ENCODE data around the gene AHCYL1. TPM values are rescaled to one million over a fixed set of nuclear protein-coding genes. Genes with fewer than 3 reads are reported as not detected.

AHCYL1 gene
- total RNA-seq, 1 experiment from 2014 or later: 64.3 TPM

DNA sequence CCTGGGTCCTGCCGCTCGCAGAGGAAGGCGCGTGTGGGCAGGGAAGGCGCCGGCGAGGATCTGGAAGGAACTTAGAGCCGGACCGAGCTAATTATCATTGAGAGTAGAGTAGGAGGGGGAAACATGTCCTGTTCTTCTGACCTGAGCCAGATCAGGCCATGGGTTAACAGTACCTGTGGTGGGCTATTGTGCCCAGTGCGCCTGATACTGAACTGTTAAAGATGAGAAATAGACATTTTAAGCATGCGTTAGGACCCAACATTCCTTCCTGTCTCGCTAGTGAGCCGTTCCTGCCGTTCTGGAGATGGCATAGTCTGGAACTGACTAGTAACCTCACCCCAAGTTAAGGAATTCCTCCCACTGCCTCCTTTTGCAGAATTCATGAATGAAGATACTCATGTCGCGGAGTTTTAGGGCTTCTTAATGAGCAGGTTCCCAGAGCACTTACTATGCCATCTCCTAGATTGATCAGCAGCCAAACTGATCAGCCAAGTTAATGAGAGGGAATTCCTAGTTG, 50.7 kb downstream of the AHCYL1 start:
- peak; percentile 37 for DNase-seq (ENCODE audit: low read depth)

DNA sequence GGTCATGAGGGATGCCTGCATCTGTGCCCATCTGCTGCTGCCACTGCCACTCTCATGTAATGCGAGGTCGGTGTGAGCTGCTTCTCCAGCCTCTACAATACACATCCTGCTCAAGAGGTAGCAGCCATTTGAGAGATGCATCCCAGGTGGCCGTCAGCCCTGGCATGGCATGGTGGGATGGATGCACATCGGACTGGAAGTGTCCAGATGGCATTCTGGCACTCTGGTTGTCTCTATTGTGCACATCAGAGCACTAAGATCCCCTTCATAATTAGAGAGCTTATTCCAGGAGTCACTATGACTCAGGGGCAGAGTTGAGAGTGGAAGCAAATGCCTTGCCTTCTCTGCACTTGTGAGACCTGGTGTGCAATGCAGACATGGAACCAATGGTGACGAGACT, 53.7 kb downstream of the AHCYL1 start:
- DNase-seq (ENCODE audit: low read depth): no peak

DNA sequence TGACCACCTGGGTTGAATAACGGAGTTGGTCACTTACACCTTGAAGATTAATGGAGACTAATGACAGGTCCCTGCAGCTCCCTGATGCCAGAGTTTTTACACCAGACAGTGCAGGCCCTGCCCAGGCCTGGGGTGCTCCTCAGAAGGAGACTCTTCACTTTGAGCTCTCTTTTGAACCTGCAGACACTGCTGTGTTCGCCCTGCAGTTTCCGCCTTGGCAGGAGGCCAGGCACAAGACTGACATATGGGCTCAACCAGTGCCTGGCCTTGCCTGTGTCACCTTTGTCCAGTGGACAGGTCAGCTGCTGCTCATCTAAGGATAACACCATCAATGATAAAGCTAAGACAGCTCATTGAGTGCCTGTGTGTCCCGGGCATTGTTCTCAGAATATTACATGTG, 55.1 kb downstream of the AHCYL1 start:
- DNase-seq (ENCODE audit: low read depth): no peak

DNA sequence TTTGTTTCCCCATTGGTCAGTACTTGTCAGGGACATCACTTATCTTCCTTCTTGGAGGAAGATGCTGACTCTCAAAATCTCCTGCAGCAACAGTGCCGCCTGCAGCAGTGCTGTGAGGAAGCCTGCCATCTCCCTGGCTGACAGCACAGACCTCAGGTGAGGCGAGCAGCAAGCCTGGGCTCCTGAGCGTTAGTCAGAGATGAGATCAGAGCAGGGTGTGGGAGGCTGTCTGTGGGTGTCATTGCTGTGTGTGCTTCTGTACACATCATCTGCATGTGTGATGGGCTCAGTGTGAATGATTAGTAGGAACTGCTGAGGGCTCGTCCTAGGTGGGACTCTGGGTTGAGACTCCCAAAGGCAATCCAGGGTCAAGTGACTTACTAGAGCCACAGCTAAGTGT, 56.0 kb downstream of the AHCYL1 start:
- no peak for DNase-seq (ENCODE audit: low read depth)

DNA sequence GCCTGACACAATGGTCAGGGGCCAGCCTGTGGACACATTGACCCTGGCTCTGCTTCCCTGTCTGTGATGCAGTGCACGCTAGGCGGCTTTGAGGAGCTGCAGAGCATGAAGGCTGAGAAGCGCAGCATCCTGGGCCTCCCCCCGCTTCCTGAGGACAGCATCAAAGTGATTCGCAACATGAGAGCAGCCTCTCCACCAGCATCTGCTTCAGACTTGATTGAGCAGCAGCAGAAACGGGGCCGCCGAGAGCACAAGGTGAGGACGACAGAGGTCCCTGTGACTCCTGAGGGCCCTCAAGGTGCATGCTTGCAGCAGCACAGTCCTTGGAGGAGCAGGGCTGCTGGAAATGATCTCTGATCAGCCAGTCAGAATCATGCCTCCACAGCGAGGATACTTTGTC, 58.5 kb downstream of the AHCYL1 start:
- no peak for DNase-seq (ENCODE audit: low read depth)

DNA sequence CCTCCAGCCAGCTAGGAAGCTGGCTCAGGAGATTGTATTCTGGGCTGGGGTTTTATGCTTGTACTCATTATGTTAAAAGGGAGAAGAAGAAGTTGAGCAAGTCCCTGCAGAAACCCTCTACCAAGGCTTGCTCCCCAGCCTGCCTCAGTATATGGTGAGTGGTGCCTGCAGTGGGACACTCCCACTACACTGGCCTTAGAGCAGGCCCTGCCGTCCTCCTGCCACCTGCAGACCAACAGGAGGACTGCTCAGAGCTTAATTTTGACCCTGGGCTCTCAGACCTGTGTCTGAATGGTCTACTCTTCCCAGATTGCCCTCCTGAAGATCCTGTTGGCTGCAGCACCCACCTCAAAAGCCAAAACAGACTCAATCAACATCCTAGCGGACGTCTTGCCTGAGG, 62.9 kb downstream of the AHCYL1 start:
- no peak for DNase-seq (ENCODE audit: low read depth)

DNA sequence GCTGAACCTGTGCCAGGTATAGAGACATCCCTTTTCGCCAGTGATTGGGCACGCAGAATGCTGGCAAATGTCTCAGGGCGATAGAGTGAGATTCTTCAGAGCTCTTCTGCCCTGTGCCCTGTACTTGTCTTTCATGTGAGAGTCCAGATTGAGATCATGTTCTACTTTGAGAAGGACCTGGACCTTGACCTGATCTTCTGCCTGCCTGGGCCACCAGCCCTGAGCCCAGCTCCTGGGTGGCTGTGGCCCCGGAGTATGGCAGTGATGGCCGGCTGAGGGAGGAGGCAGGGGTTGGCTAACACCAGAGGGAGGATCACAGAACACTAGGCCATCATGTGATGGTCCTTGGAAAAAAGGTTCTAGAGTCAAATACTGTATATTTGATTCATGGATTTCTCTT, 63.7 kb downstream of the AHCYL1 start:
- no peak for DNase-seq (ENCODE audit: low read depth)

DNA sequence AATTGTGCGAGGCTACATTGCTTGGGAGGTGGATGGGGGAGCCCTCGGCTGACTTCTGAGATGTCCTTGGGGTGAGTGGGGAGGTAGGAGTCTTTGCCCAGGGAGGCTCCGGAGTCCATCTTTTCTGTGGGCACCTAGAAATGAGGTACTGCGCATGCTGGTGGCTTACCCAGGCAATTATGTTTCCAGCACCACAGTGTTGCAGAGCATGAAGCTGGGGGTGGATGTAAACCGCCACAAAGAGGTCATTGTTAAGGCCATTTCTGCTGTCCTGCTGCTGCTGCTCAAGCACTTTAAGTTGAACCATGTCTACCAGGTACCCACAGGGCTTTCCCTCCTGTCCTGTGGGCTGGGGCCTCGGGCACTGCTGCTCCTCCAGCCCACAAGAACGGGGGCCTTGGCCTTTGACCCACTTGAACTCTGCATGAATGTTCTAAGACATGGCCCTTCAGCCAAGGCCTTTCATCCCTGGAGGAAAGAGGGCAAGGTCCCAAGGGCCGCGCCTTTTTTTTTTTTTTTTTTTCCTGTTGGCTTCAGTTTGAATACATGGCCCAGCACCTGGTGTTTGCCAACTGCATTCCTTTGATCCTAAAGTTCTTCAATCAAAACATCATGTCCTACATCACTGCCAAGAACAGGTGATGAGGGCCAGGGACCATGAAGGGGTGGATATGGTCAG, 64.5 kb downstream of the AHCYL1 start:
- DNase-seq (ENCODE audit: low read depth): no peak

DNA sequence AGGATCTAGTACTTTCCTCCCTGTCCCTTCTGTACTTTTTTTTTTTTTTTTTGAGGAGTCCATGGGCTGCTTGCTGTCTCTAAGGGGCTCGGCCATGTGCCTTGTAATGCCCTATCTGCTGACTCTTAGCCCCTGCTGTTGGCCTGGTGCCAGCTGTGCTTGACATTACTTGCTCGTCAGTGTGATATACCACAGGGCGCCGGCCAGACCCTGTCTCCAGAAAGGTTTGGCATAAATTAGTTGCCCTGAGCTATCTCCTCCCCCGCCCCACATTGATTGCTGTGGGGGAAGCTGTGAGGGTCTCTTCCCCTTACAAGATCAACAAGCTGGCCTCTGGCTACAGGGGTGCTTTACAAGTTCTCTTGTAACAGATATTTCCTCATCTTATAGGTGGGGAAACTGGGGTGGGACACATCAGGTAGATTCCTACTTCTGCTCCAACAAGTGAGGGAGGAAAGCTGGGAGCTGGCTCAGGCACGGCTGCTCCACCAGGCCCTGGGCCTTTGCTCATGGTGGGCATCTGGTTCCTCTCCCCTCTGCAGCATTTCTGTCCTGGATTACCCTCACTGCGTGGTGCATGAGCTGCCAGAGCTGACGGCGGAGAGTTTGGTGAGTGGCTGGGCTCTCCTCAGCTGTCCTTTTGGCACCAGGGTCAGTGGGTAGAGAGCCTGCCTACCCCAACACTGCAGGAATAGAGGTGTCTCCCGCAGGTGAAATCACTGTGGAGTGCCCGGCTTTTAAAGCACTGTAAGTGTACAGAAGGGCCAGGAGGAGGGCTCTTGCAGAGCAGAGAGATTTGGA, 65.4 kb downstream of the AHCYL1 start:
- DNase-seq (ENCODE audit: low read depth): no peak

DNA sequence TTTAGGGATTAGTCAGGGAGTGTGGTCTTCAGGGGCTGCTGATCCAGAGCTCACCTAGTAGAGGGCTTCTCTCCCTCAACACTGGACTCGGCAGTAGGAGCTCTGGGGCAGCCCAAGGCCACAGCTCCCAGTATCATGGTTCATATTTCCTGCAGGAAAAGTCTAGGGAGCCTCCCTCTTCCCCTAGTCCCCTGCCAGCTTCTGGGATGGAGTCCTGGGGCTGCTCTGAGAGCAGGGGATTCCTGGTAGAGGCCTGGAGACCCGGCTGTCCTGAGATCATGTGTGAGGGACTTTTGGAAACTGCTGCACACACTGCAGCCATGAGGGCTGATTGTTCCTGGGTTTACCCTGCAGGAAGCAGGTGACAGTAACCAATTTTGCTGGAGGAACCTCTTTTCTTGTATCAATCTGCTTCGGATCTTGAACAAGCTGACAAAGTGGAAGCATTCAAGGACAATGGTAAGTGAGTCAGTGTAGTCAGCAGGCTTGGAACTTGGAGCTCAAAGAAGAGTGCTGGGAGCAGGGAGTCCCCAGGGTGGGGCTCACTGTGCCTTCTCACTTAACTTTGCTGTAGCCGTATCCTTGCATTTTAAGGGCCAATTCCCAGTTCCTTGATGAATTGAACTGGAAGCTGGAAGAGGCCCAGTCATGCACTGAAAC, 66.2 kb downstream of the AHCYL1 start:
- DNase-seq (ENCODE audit: low read depth): no peak

DNA sequence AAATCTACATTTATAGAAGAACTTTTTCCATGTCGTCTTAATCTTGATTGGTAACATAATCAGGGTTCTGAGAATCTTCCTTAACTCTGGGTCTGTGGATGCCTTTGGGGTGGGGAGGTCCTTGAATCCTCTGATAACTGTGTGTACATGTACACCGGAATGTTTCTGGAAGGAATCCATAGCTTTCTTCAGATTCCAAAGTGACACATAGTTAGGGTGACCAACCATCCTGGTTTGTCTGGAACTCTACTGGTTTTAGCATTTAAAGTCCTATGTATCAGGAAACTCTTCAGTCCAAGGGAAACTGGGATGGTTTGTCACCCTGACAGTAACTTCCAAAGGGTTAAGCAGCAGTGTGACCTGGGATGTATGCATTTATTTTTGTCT, 66.7 kb downstream of the AHCYL1 start:
- no peak for DNase-seq (ENCODE audit: low read depth)

DNA sequence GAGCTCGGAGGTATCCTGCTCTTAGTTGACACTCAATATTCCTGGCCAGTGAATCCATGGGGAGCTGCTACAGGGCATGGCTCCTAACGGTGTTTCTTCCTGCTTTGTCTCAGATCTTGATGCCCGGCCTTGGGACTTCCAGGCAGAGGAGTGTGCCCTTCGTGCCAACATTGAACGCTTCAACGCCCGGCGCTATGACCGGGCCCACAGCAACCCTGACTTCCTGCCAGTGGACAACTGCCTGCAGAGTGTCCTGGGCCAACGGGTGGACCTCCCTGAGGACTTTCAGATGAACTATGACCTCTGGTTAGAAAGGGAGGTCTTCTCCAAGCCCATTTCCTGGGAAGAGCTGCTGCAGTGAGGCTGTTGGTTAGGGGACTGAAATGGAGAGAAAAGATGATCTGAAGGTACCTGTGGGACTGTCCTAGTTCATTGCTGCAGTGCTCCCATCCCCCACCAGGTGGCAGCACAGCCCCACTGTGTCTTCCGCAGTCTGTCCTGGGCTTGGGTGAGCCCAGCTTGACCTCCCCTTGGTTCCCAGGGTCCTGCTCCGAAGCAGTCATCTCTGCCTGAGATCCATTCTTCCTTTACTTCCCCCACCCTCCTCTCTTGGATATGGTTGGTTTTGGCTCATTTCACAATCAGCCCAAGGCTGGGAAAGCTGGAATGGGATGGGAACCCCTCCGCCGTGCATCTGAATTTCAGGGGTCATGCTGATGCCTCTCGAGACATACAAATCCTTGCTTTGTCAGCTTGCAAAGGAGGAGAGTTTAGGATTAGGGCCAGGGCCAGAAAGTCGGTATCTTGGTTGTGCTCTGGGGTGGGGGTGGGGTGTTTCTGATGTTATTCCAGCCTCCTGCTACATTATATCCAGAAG, 69.2 kb downstream of the AHCYL1 start:
- DNase-seq (ENCODE audit: low read depth): peak; percentile 41

DNA sequence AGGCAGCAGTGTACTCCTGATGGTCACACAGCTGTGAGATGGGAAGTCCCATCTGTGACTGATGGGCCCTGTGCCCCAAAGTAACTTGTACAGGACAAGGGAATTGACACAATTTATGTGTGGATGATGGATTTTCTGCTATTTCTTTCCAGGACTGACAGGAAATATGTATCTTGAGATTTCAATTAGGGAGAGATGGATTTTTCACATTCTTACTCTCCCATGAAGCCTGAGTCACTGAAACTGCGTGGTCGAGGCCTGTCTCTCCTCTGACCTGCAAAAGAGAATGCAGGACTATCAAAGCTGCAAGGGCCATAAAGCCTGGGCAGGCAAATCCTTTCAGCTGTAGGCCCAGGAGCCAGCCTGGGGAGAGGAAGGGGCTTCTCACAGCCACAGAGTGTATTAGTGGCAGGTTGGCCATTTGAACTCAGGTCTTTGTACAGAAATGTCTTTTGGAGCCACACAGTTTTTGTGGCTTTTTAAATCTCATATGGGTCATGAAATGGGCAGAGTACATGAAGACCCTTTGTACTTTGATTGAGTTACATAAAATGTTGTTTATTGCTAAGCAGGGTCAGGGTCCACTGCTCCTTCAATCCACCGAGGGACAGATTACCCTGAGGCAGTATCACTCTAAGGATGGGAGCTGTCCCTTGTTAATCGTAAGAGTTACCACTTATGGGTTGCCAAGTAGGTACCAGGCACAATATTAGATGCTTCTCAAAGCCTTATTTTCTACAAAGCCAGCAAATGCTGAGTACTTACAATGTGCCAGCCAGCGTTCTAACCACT, 71.1 kb downstream of the AHCYL1 start:
- DNase-seq (ENCODE audit: low read depth): peak; percentile 26

DNA sequence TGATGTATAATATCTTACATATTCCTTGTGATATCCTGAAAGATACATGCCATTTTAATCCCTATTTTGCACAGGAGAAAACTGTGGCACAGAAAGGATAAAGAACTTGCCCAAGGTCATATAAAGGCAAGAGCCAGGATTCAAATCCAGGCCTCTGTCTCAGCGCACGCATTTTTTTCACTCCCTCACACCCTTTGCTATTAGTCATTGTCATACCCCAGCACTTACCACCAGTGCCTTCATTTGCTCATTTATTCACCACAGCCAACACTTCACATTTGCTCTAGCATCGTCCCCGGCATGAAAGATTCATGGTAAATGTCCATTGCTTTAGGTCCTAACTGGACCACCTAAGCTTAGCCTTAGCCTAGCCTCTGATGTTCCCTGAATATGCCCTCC, 71.7 kb downstream of the AHCYL1 start:
- DNase-seq (ENCODE audit: low read depth): no peak

DNA sequence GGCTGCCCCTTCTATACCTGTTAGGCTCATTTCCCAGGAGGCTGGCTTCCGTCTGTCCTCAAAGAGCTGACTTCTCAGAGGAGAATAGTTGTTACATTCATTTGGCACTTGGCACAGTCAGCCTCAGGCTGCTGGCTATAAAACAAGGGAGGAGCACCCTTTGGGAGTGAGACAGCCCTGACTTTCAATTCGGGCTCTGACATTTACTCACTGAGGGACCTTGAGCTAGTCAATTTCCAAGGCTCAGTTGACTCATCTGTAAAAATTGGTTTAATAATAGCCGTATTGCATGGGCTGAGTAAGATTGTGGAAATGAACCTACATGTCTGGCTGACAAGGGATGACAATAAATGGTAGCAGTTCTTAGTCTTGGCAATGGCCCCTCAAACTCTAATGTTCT, 72.2 kb downstream of the AHCYL1 start:
- peak; percentile 45 for DNase-seq (ENCODE audit: low read depth)

DNA sequence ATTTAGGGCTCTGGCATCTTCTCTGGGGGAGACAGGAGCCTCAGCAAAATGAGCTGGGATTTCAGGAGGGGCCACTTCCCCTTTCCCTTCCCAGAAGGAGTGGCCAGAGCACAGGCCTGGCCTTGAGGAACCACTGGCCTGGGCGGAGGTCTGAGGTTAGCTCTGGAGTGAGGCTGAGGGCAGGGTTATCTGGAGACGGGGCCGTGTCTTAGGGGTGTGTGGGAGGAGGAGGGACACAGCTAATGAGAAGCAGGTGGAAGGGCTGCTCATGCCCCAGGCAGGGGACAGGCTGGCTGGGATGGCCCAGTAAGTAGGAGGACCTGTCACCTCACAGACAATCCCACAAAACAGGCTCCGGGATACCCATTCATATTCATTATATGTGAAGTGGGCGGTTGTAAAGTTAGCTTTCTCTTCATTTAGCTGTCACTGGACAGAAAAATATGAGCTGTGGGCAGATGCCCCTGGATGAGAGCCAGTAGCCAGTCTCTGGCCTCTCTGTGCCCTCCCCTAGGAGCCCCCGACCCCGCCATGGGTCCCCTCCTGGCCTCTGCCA, 73.5 kb downstream of the AHCYL1 start:
- no peak for DNase-seq (ENCODE audit: low read depth)

DNA sequence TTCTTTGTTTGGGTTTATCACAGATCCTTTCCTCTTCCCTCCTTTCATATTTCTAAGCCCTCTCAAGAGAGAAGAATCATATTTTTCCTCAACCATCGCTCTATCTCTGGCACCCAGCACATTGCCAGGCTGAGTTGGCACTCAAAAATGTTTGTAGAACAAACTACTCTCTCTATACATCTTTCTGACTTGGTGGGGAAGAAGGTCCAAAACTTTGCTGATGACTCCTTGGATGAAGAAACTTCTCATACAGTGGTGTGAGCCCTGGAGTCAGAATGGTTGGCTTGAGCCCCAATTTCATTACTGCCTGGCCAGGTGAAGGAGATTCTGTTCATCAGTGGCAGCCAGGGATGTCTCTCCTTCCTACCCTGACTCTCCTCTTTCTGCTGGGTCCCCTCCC, 74.0 kb downstream of the AHCYL1 start:
- no peak for DNase-seq (ENCODE audit: low read depth)

DNA sequence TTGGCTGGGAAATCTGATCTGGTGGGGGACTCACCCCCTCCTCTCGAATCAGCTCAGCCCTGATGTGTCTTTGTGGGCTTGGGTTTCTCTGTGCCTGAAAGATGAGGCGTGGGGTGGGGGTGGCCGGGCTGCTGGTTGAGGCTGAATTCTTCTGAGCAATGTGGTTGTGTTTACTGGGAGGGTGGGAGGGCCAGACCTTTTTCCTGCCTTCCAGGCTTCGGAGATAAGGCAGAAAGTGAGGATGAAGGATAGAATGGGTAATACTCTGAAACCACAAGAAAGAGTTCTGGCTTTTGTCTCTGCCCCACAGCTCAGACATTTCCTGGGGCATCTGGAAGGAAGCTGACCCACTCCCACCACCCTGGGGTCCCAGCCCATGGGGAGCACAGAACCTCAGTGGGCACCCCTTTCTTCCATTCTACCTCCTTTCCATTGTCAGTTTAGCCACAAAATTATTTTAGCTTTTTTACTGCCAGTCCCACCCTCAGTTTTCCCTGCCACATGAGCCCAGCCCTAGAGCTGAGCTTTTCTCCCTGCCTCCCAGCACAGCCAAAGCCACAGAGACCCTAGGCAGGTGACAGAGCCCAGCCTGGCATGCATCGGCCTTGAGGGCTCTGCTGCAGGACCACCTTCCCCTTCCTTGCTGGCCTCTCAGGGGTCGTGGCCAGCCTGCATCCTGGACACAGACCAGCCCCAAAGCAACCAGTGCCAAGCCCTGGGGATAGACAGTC, 74.7 kb downstream of the AHCYL1 start:
- peak; percentile 29 for DNase-seq (ENCODE audit: low read depth)

DNA sequence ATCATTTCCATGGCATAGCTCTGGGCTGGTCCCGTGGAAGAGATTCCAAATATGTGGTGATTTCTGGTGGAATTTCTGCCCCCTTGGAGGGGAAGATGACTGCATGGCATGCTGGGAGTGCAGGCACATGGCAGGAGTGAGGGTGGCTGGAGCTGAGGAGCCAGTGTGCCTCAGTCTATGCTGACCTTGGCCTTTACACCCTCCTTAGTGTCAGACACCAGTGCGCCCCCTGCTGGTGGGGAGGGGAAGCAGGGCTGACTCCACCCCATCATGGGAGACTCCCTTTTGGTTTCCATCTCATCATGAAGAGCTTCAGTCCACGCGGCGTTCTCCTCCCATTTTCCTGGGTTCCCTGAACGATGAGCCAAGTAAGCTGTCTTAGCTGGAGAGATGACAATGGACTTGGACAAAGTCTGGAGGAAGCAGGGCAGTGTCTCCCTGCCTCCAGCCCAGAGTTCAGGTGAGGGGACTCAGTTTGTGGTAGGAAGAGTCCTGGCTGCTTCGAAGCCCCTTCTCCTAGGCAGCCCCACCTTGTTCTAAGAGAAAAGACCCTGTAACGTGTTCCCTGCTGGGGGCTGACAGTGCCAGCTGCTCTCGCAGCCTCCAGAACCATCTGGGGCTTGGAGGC, 75.6 kb downstream of the AHCYL1 start:
- DNase-seq (ENCODE audit: low read depth): peak; percentile 32

All from M059J (cell line).